ENCODE data around the gene LRCOL1.

Gene LRCOL1

DNA sequence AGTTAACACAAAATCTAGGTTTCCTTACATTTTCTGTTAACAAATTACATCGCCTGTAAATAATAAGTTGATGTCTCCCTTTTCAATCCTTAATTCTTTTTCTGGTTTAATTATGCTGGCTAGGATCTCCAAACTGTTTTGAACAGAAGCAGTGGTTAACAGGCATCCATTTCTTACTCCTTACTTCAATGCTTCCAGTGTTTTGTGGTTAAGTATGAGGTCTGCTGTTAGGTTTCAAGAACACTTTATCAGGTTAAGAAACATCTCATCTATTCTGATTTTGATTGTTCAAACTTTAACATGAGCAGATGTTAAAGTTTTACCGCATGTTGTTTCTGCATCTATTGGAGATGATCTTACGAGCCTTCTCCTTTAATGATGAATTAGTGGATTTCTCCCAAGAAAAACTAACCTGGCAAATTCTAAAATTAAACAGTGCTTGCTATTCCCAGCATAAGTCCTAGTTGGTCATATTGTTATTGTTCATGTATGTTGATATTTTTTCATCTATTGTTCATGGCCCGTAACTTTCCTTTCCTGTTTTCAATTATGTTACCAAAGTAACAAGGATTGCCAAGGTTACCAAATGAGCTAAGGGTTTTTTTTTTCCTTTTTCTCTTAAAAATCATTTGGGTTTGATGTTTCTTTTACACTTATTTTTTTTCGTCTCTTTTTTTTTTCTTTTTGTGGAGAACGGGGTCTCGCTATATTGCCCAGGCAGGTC is 43.3 kb upstream of the LRCOL1 start:
- TF ChIP-seq FOXK2 (IDR thresholded peaks at IDR 0.05) (no peak), L3MBTL2 (conservative IDR thresholded peaks at IDR 0.05) (no peak), FOXM1 (IDR thresholded peaks at IDR 0.05; ENCODE audit: borderline replicate concordance) (no peak), SP1 (IDR thresholded peaks at IDR 0.05) (no peak), CTBP1 (IDR thresholded peaks at IDR 0.05; ENCODE audit: borderline replicate concordance) (no peak), NFRKB (IDR thresholded peaks at IDR 0.05) (no peak), BHLHE40 (IDR thresholded peaks at IDR 0.05; ENCODE audit: borderline replicate concordance) (no peak), HDGF (IDR thresholded peaks at IDR 0.05; ENCODE audit: borderline replicate concordance) (no peak), FOXA1 (IDR thresholded peaks at IDR 0.05) (no peak), TARDBP (IDR thresholded peaks at IDR 0.05) (no peak), ZNF384 (IDR thresholded peaks at IDR 0.05) (no peak), ARNT (IDR thresholded peaks at IDR 0.05) (no peak), SUZ12 (IDR thresholded peaks at IDR 0.05) (no peak)
- POLR2A ChIA-PET = no interaction called here
- CTCF ChIA-PET = interaction anchor here (1.0 to 1.3 kb wide), 2 partner anchors 15 to 20 kb away, joined by 4 read pairs; no protein-coding TSS in a partner anchor
- DNase-seq (ENCODE audit: extremely low spot score) = no peak

GRCh38 chr12:132651444-132652100 is 41.2 kb upstream of the LRCOL1 start:
- POLR2A ChIA-PET = no interaction called here
- TF ChIP-seq, protein P1, sequence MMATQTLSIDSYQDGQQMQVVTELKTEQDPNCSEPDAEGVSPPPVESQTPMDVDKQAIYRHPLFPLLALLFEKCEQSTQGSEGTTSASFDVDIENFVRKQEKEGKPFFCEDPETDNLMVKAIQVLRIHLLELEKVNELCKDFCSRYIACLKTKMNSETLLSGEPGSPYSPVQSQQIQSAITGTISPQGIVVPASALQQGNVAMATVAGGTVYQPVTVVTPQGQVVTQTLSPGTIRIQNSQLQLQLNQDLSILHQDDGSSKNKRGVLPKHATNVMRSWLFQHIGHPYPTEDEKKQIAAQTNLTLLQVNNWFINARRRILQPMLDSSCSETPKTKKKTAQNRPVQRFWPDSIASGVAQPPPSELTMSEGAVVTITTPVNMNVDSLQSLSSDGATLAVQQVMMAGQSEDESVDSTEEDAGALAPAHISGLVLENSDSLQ (IDR thresholded peaks at IDR 0.05) = no peak
- TF ChIP-seq SP1 (IDR thresholded peaks at IDR 0.05) = no peak
- TF ChIP-seq LEF1 (IDR thresholded peaks at IDR 0.05; ENCODE audit: borderline replicate concordance) = no peak
- no peak for TF ChIP-seq BHLHE40 (IDR thresholded peaks at IDR 0.05; ENCODE audit: borderline replicate concordance)
- no peak for TF ChIP-seq HDGF (IDR thresholded peaks at IDR 0.05; ENCODE audit: borderline replicate concordance)
- TF ChIP-seq CTBP1 (IDR thresholded peaks at IDR 0.05; ENCODE audit: borderline replicate concordance) = no peak
- TF ChIP-seq TARDBP (IDR thresholded peaks at IDR 0.05) = no peak
- TF ChIP-seq ARNT (IDR thresholded peaks at IDR 0.05) = no peak
- no peak for TF ChIP-seq ZNF384 (IDR thresholded peaks at IDR 0.05)
- DNase-seq (ENCODE audit: extremely low spot score) = no peak
- CTCF ChIA-PET = interaction anchor here (0.6 kb wide), 1 partner anchor 94 kb away, joined by 3 read pairs; no protein-coding TSS in a partner anchor

GRCh38 chr12:132649226-132649945 is 39.0 kb upstream of the LRCOL1 start:
- ChIA-PET POLR2A (no interaction called here), CTCF (interaction anchor here (1.5 kb wide), 1 partner anchor 11 kb away, joined by 4 read pairs; no protein-coding TSS in a partner anchor)
- DNase-seq (ENCODE audit: extremely low spot score) = no peak
- TF ChIP-seq ARNT (IDR thresholded peaks at IDR 0.05) (no peak), FOXA1 (IDR thresholded peaks at IDR 0.05) (no peak), HDGF (IDR thresholded peaks at IDR 0.05; ENCODE audit: borderline replicate concordance) (no peak), TARDBP (IDR thresholded peaks at IDR 0.05) (no peak), ELF4 (IDR thresholded peaks at IDR 0.05) (no peak), L3MBTL2 (conservative IDR thresholded peaks at IDR 0.05) (no peak), SUZ12 (IDR thresholded peaks at IDR 0.05) (no peak), SP1 (IDR thresholded peaks at IDR 0.05) (no peak), LEF1 (IDR thresholded peaks at IDR 0.05; ENCODE audit: borderline replicate concordance) (no peak), ZNF384 (IDR thresholded peaks at IDR 0.05) (no peak), FOXM1 (IDR thresholded peaks at IDR 0.05; ENCODE audit: borderline replicate concordance) (no peak), BHLHE40 (IDR thresholded peaks at IDR 0.05; ENCODE audit: borderline replicate concordance) (no peak)
- TF ChIP-seq, protein P1 (IDR thresholded peaks at IDR 0.05) = no peak

DNA sequence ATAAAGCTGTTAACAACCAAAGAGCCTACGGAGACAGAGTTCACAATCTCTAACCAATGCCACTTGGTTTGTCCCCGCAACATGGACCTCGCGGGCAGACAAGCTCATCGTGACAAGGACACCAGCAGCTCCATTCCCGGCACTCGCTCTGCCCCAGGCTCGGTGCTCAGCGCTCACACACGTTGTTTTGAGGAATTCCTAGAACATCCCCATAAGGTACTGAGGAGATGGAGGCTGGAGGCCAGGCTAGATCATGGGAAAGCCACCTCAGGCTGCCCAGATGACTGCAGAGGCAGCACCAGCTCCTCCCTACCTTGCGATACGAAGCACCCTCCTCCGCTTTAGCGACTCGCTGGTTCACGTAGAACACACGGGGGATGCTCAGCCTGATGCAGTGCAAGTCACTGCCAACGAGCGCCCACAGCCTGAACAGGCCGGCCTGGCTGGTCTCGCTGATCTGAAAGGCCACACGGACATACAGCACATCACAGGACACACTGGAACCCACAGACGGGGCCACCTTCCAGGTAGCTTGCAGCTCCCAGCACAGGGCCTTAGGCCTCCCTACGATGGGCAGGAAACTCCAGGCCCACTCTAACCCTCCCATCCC is 38.3 kb upstream of the LRCOL1 start:
- TF ChIP-seq SUZ12 (IDR thresholded peaks at IDR 0.05) (no peak), FOXA1 (IDR thresholded peaks at IDR 0.05) (no peak), TARDBP (IDR thresholded peaks at IDR 0.05) (no peak), CTBP1 (IDR thresholded peaks at IDR 0.05; ENCODE audit: borderline replicate concordance) (no peak), FOXM1 (IDR thresholded peaks at IDR 0.05; ENCODE audit: borderline replicate concordance) (no peak), L3MBTL2 (conservative IDR thresholded peaks at IDR 0.05) (no peak), BHLHE40 (IDR thresholded peaks at IDR 0.05; ENCODE audit: borderline replicate concordance) (no peak), ELF4 (IDR thresholded peaks at IDR 0.05) (no peak), LEF1 (IDR thresholded peaks at IDR 0.05; ENCODE audit: borderline replicate concordance) (no peak), ZNF384 (IDR thresholded peaks at IDR 0.05) (no peak)
- POLR2A ChIA-PET = no interaction called here
- CTCF ChIA-PET = interaction anchor here (1.5 kb wide), 1 partner anchor 10 kb away, joined by 4 read pairs; no protein-coding TSS in a partner anchor
- DNase-seq (ENCODE audit: extremely low spot score) = no peak

DNA sequence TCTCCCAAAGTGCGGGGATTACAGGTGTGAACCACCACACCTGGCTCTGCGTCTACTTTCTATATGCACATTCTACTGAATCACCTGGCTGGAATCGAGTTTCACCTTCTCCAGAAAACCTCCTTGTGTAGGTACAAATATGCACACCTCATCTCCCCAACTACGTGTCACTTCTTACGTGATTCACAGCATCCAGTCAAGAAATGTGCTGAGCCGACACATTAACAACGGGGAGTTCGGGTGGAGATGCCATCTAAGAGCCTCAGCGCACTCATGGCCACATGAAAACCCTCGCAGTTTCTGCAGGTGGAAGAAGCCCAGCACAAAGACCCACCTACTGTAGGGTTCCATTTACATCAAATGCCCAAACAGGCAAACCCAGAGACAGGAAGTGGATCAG is 37.5 kb upstream of the LRCOL1 start:
- POLR2A ChIA-PET = no interaction called here
- DNase-seq (ENCODE audit: extremely low spot score) = no peak
- TF ChIP-seq FOXK2 (IDR thresholded peaks at IDR 0.05) = no peak
- no peak for TF ChIP-seq CTBP1 (IDR thresholded peaks at IDR 0.05; ENCODE audit: borderline replicate concordance)
- TF ChIP-seq SP1 (IDR thresholded peaks at IDR 0.05) = no peak
- CTCF ChIA-PET = interaction anchor here (1.5 kb wide), 1 partner anchor 9 kb away, joined by 4 read pairs; no protein-coding TSS in a partner anchor

- CTCF ChIA-PET = no interaction called here
- no peak for DNase-seq (ENCODE audit: extremely low spot score)
- TF ChIP-seq ZNF384 (IDR thresholded peaks at IDR 0.05) (no peak), CTBP1 (IDR thresholded peaks at IDR 0.05; ENCODE audit: borderline replicate concordance) (no peak), NFRKB (IDR thresholded peaks at IDR 0.05) (no peak), SUZ12 (IDR thresholded peaks at IDR 0.05) (no peak), FOXK2 (IDR thresholded peaks at IDR 0.05) (no peak), FOXA1 (IDR thresholded peaks at IDR 0.05) (no peak), L3MBTL2 (conservative IDR thresholded peaks at IDR 0.05) (no peak), TARDBP (IDR thresholded peaks at IDR 0.05) (no peak), SP1 (IDR thresholded peaks at IDR 0.05) (no peak)
- TF ChIP-seq, protein P1 (IDR thresholded peaks at IDR 0.05) = no peak
- POLR2A ChIA-PET = no interaction called here
These were observed 36.5 kb upstream of the LRCOL1 start for GRCh38 chr12:132646850-132647249.
